Measurements from ENCODE around the gene BATF3.

Gene BATF3

DNA sequence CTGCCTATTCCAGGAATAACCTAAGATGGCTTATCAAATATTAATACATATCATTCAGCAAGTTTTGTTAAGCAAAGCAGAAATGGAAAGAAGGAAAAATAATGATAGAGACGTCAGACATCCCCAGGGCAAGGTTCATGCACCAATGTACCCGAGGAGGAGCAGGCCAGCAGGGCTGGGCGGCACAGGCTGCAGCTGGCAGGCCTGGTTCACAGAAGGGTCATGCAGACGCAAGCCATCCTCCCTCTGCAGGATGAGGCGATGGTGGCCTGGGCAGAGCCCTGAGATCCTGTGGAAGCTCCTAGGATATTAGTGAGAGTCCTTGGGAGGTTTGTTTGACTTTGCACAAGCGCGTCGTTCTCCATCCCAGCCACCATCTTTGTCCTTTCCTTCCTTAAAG, 30.0 kb downstream of the BATF3 start:
- Histone ChIP-seq H3K9me3 (no peaks in the 10 kb centered on the region), H3K27me3 (no peaks in the 10 kb centered on the region), H3K4me1 (peaks cover 27% of the 10 kb centered on the region), H3K36me3 (no peaks in the 10 kb centered on the region), H3K4me3 (ENCODE audit: low read depth, low read length) (no peak overlapping the region)
- TF ChIP-seq, protein P1, sequence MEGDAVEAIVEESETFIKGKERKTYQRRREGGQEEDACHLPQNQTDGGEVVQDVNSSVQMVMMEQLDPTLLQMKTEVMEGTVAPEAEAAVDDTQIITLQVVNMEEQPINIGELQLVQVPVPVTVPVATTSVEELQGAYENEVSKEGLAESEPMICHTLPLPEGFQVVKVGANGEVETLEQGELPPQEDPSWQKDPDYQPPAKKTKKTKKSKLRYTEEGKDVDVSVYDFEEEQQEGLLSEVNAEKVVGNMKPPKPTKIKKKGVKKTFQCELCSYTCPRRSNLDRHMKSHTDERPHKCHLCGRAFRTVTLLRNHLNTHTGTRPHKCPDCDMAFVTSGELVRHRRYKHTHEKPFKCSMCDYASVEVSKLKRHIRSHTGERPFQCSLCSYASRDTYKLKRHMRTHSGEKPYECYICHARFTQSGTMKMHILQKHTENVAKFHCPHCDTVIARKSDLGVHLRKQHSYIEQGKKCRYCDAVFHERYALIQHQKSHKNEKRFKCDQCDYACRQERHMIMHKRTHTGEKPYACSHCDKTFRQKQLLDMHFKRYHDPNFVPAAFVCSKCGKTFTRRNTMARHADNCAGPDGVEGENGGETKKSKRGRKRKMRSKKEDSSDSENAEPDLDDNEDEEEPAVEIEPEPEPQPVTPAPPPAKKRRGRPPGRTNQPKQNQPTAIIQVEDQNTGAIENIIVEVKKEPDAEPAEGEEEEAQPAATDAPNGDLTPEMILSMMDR (IDR thresholded peaks at IDR 0.05; ENCODE audit: low read depth, low read length), result no peak
- peak; percentile 59 for DNase-seq

DNA sequence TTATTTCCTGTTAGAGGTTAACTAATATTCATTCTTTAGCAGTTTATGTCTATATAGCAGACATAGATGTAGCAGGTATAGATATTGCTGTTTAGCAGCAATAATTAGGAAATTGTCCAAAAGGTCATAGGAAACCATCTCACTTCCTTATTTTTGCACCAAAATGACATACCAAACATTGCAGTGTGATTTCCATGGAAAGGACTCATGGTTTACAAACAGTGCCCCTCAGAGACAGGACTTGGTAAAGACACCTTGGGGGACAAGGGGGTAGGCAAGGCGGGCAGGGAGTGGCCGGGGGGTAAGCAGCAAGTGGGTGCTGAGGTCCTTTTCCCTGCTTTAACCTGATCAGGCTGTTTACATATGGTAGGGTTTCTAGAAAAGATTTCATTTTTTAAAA, 30.5 kb downstream of the BATF3 start:
- TF ChIP-seq, protein P1 (IDR thresholded peaks at IDR 0.05; ENCODE audit: low read depth, low read length), result peak; percentile 72
- Histone ChIP-seq H3K27me3 (no peaks in the 10 kb centered on the region), H3K4me3 (ENCODE audit: low read depth, low read length) (no peak overlapping the region), H3K4me1 (peaks cover 27% of the 10 kb centered on the region), H3K36me3 (no peaks in the 10 kb centered on the region), H3K9me3 (no peaks in the 10 kb centered on the region)
- peak; percentile 59 for DNase-seq

DNA sequence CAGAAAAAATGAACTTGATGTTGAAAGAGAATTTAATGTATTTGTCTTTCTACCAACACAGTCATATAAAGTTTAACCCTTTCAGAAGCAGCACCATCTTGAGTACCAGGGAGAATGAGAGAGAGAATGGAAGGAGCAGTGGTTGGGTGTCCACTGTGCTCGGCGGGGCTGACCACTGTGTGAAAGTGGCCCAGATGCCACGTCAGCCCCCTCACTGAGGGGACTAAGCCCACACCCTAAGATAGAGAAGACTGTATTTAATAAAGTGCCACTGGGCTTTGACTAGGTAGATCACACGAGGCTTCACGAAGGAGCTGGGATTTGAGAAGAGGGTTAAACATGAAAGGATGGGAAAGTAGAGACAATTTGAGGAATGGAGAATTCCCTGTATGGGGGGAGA, 31.2 kb downstream of the BATF3 start:
- DNase-seq, result no peak
- Histone ChIP-seq H3K9me3 (no peaks in the 10 kb centered on the region), H3K27me3 (no peaks in the 10 kb centered on the region), H3K36me3 (no peaks in the 10 kb centered on the region), H3K4me3 (ENCODE audit: low read depth, low read length) (no peak overlapping the region), H3K4me1 (peaks cover 27% of the 10 kb centered on the region)
- TF ChIP-seq, protein P1 (IDR thresholded peaks at IDR 0.05; ENCODE audit: low read depth, low read length), result no peak

DNA sequence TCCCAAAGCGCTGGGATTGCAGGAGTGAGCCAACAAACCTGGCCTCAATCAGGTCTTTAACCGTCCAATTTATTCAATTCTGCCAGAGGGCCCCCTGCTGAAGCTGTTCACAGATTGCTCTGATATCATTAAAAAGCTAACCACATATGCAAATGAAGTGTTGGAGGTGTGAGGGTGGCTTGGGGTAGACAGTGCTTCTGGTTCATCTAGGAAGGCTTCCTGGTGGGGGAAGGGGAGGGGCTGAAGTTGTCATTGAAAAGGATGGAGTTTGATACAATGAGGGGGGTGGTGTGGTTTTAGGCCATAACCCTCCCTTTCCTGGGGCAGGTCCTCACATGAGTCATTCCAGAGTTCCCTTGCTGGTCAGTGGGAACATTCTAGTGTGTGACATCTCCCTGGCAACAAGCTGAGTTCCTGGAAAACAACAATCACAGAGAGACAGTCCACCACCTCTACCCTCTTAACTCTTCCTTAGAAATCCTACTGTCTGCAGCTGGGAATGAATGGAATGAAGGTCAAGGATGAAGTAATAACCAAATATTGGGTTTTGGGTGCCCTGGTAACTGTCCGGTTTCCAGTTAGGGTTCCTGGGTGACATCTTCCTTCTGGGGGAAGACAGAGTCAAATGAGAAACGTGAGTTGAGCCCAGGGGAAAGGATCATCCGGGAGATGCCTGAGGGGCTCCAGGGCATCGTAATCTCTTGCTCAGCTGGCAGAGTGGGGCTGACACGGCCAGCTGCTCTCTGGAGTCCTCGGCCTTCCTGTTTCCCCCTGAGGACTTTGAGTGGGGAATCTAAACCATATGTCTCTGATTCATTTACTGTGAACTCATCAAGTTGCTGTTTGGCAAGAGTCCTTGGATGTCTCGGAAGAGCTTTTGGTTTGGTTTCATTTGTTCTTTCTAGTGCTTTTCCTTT, 32.2 kb downstream of the BATF3 start:
- peak overlapping the region; percentile 23 for H3K4me3 ChIP-seq (ENCODE audit: low read depth, low read length)
- peaks cover 27% of the 10 kb centered on the region for H3K4me1 ChIP-seq
- DNase-seq, result peak; percentile 90
- no peaks in the 10 kb centered on the region for H3K9me3 ChIP-seq
- TF ChIP-seq, protein P1 (IDR thresholded peaks at IDR 0.05; ENCODE audit: low read depth, low read length), result no peak
- H3K36me3 ChIP-seq, result no peaks in the 10 kb centered on the region
- H3K27me3 ChIP-seq, result no peaks in the 10 kb centered on the region

DNA sequence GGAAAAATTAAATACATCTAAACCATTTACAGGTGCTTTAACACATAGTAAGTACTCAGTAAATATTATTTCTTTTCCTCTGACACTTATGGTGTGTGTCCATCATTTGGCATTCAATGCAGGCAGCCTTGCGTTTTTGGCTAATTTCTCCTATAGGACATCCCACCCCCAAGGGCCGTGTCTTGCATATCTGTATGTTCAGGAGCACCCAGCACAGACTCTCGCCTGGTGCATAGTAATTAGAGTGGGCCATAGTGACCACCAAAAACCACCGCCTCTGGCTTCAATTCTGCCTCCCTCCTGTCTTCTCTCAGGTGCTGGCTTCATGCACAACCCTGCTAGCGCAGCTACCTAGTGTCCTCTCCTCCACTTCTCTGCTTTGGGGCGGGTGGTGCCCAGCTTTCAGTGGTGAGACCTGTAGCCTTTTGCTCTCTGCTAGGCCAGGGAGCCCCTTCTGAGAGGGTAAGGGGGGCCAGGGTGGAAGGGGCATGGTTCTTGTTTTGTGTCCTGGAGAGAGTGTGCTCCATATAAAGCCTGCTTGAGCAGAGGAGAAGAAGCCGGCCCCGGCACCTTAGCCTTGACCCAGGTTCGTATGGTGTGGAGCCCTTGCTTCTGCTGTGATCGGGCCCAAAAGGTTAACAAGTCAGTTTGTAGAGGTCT, 33.4 kb downstream of the BATF3 start:
- Histone ChIP-seq H3K27me3 (no peaks in the 10 kb centered on the region), H3K36me3 (no peaks in the 10 kb centered on the region), H3K9me3 (no peaks in the 10 kb centered on the region), H3K4me3 (ENCODE audit: low read depth, low read length) (no peak overlapping the region), H3K4me1 (peaks cover 25% of the 10 kb centered on the region)
- DNase-seq, result no peak
- TF ChIP-seq, protein P1 (IDR thresholded peaks at IDR 0.05; ENCODE audit: low read depth, low read length), result no peak
